Suprapubic skin (tissue), 4 donors: ENCODE measurements around the gene PHF12. TPM values are rescaled to one million over a fixed set of nuclear protein-coding genes. Genes with fewer than 3 reads are reported as not detected.

Experiments
- DNase-seq, 2 donors: peaks; one replicate each; pipeline ENCODE4 v3.0.0-alpha.2; 2019; ENCODE audit warnings: low spot score in 2 of 2
- H3K27ac ChIP-seq: fragments of 200-600 bp; sonication (generic); one replicate; pipeline ENCODE4 v1.5.1; 2019
- H3K27me3 ChIP-seq: fragments of 200-600 bp; sonication (generic); one replicate; pipeline ENCODE4 v1.5.1; 2019
- H3K36me3 ChIP-seq: fragments of 200-600 bp; sonication (generic); one replicate; pipeline ENCODE4 v1.5.1; 2019
- H3K4me1 ChIP-seq: fragments of 200-600 bp; sonication (generic); one replicate; pipeline ENCODE4 v1.5.1; 2019
- H3K4me3 ChIP-seq: fragments of 200-600 bp; sonication (generic); one replicate; pipeline ENCODE4 v1.5.1; 2019; ENCODE audit warnings: mild to moderate bottlenecking
- H3K9me3 ChIP-seq: fragments of 200-600 bp; sonication (generic); one replicate; pipeline ENCODE4 v1.5.1; 2019
- EP300 ChIP-seq: sonication (generic); formaldehyde crosslinking; IDR thresholded peaks from one replicate; pipeline ENCODE4 v1.6.1; 2017; ENCODE audit warnings: antibody characterized with exemption
- POLR2A ChIP-seq, 2 donors: fragments of 450-650 bp; IDR thresholded peaks; one replicate each; pipeline ENCODE4 v1.6.1; 2017; ENCODE audit warnings: antibody characterized with exemption in 2 of 2, mild to moderate bottlenecking in 2 of 2, moderate library complexity in 2 of 2
- POLR2AphosphoS5 ChIP-seq, 3 donors: sonication (generic); formaldehyde crosslinking; IDR thresholded peaks; one replicate each; pipeline ENCODE4 v1.6.1; 2017; ENCODE audit warnings: antibody characterized with exemption in 3 of 3
- WGBS: methylation state at CpG from one replicate; pipeline ENCODE4 v1.1.5; 2018; 5-methylcytosine and 5-hydroxymethylcytosine counted together
- total RNA-seq, 4 donors: library from RNA; depleted of rRNA; stranded (reverse); fragments of >200 nt; gene quantifications; one replicate each; pipeline ENCODE4 v1.1.0, GENCODE V29; 2016
- TF ChIP-seq, protein P1 (sequence below), 2 donors: fragments of 200-600 bp in 1 of 2; fragments of 450-650 bp in 1 of 2; sonication (generic) in 1 of 2; IDR thresholded peaks; one replicate each; pipeline ENCODE4 v1.5.1; 2016 to 2019; ENCODE audit warnings: antibody characterized with exemption in 2 of 2, mild to moderate bottlenecking in 1 of 2, moderate library complexity in 1 of 2

The PHF12 gene
- total RNA-seq, 4 donors from 2014 or later = 24.4 to 80.9 (median 35.4) TPM

DNA sequence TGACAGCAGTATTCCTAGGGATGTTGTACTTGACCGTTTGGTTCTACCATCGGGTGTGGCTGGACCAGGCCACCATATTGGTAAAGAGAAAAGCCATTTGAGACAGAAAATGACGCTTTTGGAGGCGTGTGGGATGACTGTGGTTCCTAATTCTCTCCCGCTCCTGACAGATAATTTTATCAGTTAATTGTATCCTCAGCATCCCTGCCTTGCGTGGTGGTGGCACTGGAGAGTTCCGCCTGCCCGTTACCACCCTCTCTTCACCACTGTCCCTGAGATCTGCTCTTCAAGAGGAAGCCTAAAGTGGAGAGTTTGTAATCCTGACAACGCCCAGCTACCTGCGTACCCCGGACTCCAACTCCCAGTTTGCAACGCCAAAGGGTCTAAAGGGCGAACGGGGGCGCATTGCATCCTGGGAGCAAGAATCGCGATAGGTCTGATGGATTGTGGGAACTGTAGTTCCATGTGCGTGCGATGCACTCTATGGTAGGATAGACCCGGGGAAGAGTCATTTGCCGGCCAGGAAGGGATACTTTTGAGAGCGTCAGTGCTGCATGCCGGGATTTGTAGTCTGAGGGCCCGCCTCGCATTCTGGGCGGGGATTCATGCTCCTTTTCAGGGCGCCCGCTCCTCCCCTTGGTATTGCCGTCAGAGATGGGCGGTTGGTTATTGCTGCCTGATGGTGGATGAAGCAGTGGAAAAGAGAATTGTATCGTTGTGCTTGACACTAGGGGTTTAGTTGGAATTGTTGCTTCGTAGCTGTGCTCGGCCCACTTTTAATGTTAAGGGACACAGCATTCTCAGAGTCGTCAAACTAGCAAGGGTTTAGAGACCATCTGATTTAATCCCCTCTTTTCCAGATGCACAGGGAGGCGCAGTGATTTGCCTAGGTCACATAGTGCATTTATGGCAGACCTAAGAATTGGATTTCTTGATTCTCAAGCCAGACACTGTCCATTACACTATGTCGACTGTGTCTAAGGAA lies 965 bp upstream of the PHF12 start:
- DNase-seq = peak; percentile 97 to 98

DNA sequence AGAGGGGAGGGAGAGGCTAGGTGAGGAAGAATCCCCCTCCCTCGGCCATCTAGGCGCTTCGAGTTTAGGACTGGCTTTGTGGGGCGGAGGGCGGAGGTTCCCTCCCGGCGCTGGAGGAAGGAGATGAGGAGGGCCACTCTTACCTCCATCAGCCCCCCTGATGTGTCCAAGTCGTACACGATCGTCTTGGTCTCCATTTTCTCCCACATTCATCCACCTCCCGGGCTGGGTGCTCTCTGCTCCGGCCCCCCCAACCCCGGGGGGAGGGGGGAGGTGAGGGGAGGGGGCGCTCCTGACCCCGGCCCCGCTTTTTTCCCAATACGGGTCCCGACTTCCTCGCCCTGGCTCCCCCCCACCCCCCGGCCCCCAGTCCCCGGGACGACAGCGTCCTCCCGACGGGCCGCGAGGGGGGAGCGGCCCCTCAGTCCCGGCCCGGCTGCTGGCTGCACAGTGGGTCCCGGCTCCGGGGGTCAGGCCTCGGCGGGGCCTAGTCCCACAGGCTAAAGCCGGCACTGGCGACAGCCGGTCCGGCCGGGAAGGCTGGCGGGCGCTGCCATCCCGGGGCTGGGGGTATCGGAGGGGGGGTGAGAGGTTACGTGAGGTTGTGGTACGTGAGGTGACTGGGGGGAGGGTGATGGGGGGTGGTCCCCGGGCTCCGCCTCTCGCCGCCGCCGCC lies 428 bp downstream of the PHF12 start:
- Histone ChIP-seq H3K4me3 (peak overlapping the region; percentile 85), H3K27me3 (no peaks in the 10 kb centered on the region), H3K9me3 (no peaks in the 10 kb centered on the region), H3K36me3 (no peaks in the 10 kb centered on the region), H3K27ac (peak overlapping the region; percentile 93), H3K4me1 (peaks cover 33% of the 10 kb centered on the region)
- WGBS = 0% methylated on average over 17 of the region's 51 CpGs
- TF ChIP-seq POLR2A (IDR thresholded peaks at IDR 0.05) = peak in 1 of 2 donors; percentile 48
- no peak for TF ChIP-seq EP300
- no peak for TF ChIP-seq POLR2AphosphoS5 (IDR thresholded peaks at IDR 0.05)
- DNase-seq = no peak

More for the DNA sequence above, 965 bp upstream of the PHF12 start:
- H3K4me1 ChIP-seq = peaks cover 21% of the 10 kb centered on the region
- no peaks in the 10 kb centered on the region for H3K36me3 ChIP-seq
- no peaks in the 10 kb centered on the region for H3K9me3 ChIP-seq
- peak overlapping the region; percentile 99 for H3K27ac ChIP-seq
- peak overlapping the region; percentile 85 for H3K4me3 ChIP-seq
- 10% methylated on average over 24 of the region's 36 CpGs for WGBS
- no peaks in the 10 kb centered on the region for H3K27me3 ChIP-seq
- TF ChIP-seq POLR2A (IDR thresholded peaks at IDR 0.05) (no peak), POLR2AphosphoS5 (IDR thresholded peaks at IDR 0.05) (peak in 2 of 3 donors; percentile 75 to 94)

DNA sequence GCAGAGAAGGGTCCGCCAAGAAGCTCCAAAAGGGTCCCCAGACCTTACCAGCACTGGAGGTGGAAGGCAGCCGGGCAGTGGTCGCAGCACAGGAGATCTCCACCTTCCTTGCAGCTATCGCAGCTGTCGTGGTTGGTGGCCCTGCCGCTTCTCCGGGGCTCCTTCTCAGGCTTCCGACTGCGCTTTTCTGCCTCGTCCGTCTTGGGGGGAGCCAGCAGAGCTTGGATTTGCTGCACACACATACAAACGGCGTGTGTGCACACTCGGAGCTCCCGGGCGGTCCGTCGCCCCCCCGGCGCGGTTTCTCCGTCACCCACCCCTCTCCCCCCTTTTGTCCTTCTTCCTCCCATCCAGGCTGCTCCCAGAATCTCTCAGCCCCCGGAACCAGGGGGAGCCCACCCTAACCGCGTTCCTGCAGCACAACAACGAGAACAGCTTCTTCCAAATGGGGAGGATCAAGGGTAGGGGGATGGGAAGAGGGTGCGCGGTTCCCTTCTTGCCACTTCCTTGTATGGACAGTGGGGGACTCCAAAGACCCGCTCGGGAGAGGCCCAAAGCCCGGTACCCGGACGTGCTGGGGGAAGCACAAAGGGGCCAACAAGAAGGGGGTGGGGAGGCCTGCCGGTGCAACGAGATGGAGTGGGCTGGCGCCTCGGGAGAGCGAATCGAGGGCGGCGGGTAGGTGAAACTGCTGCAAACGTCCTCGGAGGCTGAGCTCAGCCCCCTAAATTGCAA lies 1.1 kb downstream of the PHF12 start:
- Histone ChIP-seq H3K4me3 (peak overlapping the region; percentile 85), H3K4me1 (peaks cover 40% of the 10 kb centered on the region), H3K9me3 (no peaks in the 10 kb centered on the region), H3K27ac (peak overlapping the region; percentile 93), H3K27me3 (no peaks in the 10 kb centered on the region), H3K36me3 (no peaks in the 10 kb centered on the region)
- TF ChIP-seq EP300 (no peak), POLR2AphosphoS5 (IDR thresholded peaks at IDR 0.05) (no peak), POLR2A (IDR thresholded peaks at IDR 0.05) (no peak)
- TF ChIP-seq, protein P1, sequence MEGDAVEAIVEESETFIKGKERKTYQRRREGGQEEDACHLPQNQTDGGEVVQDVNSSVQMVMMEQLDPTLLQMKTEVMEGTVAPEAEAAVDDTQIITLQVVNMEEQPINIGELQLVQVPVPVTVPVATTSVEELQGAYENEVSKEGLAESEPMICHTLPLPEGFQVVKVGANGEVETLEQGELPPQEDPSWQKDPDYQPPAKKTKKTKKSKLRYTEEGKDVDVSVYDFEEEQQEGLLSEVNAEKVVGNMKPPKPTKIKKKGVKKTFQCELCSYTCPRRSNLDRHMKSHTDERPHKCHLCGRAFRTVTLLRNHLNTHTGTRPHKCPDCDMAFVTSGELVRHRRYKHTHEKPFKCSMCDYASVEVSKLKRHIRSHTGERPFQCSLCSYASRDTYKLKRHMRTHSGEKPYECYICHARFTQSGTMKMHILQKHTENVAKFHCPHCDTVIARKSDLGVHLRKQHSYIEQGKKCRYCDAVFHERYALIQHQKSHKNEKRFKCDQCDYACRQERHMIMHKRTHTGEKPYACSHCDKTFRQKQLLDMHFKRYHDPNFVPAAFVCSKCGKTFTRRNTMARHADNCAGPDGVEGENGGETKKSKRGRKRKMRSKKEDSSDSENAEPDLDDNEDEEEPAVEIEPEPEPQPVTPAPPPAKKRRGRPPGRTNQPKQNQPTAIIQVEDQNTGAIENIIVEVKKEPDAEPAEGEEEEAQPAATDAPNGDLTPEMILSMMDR (IDR thresholded peaks at IDR 0.05) = no peak
- peak; percentile 85 to 86 for DNase-seq
- WGBS = 1% methylated on average over 40 of the region's 43 CpGs

DNA sequence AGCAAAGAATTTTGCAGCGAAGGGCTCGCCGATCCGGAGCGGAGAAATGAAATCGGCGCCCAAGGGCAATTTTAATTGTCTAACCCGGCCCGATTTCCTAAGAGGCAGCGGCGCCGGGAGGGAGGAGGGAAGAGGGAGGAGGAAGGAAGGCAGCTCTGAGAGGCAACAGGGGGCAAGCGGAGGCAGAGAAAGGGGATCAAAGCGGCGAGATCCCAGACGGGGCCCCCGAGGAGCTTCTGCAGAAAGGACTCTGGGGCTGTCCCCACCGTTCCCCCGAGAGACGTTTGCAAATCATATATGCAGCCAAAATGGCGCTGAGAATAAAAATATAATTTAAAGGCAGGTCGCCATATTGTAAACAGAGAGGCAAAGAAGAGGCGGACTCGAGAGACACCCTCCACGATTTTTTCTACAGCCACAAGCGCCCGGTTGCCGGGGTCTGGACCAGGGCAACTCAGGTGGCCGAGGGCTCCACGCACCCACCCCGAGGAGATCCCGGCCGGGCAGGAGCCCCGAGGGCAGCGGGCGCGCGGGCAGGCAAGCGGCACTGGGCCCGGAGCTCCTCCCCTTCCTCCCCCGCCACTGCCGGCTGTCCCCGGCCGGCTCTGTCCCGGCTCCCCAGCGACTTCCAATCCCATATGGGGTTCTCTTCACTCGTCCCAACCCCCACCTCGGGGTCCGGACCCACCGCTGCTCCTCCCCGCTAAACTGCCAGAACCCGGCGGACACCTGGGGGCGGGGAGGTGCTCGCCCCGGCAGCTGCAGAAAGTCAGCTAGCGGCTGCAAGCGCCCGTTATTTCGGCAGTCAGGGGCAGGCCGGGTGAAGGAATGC lies 1.9 kb downstream of the PHF12 start:
- WGBS = 0% methylated on average over 36 of the region's 61 CpGs
- no peak for TF ChIP-seq EP300
- TF ChIP-seq POLR2A (IDR thresholded peaks at IDR 0.05) = peak in 1 of 2 donors; percentile 13
- peak in 1 of 3 donors; percentile 21 for TF ChIP-seq POLR2AphosphoS5 (IDR thresholded peaks at IDR 0.05)
- TF ChIP-seq, protein P1 (IDR thresholded peaks at IDR 0.05) = no peak
- H3K9me3 ChIP-seq = no peaks in the 10 kb centered on the region
- peak; percentile 82 to 90 for DNase-seq
- H3K36me3 ChIP-seq = no peaks in the 10 kb centered on the region
- H3K27ac ChIP-seq = peak overlapping the region; percentile 93
- H3K4me3 ChIP-seq = peak overlapping the region; percentile 85
- H3K27me3 ChIP-seq = no peaks in the 10 kb centered on the region
- H3K4me1 ChIP-seq = peaks cover 48% of the 10 kb centered on the region

DNA sequence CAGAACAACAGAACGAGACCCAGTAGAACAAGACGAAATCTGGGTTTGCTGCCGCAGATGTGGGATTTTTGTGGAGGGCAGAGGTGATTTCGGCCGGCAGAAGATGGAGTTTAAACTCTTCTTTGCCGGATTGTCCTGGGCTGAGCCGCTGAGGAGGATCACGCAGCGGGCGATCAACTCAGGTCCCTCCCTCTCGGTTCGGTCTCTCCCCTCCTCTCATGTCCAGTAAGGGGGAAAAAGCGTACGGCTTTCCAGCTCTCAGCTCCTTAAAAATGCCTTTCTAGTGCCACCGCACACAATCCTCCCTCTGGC lies 2.5 kb downstream of the PHF12 start:
- H3K4me3 ChIP-seq = peak overlapping the region; percentile 85
- 3% methylated on average over 11 of the region's 15 CpGs for WGBS
- no peaks in the 10 kb centered on the region for H3K36me3 ChIP-seq
- peak overlapping the region; percentile 93 for H3K27ac ChIP-seq
- no peaks in the 10 kb centered on the region for H3K27me3 ChIP-seq
- TF ChIP-seq, protein P1 (IDR thresholded peaks at IDR 0.05) = no peak
- TF ChIP-seq POLR2AphosphoS5 (IDR thresholded peaks at IDR 0.05) (peak in 1 of 3 donors; percentile 50), EP300 (no peak), POLR2A (IDR thresholded peaks at IDR 0.05) (no peak)
- no peak for DNase-seq
- peaks cover 48% of the 10 kb centered on the region for H3K4me1 ChIP-seq
- no peaks in the 10 kb centered on the region for H3K9me3 ChIP-seq
